SK-N-SH (cell line): ENCODE results near the gene TOP3A.

Experiments used
- EZH2phosphoT487 ChIP-seq: fragments of 200-600 bp; sonication (generic); IDR thresholded peaks from 2 replicates; pipeline ENCODE4 v1.6.1; 2017; ENCODE audit warnings: low read depth, mixed run types, mild to moderate bottlenecking, antibody characterized with exemption, moderate library complexity, borderline replicate concordance
- FOXJ3 ChIP-seq: sonication (generic); formaldehyde crosslinking; IDR thresholded peaks from 2 replicates; pipeline ENCODE4 v1.5.1; 2020; ENCODE audit warnings: mild to moderate bottlenecking, missing genetic modification reagents
- NFIC ChIP-seq: IDR thresholded peaks from 2 replicates; pipeline ENCODE4 v1.4.0; 2012; ENCODE audit warnings: borderline replicate concordance
- NRF1 ChIP-seq: IDR thresholded peaks from 2 replicates; pipeline ENCODE4 v1.6.1; 2012; ENCODE audit warnings: low read depth, mild to moderate bottlenecking, low read length
- POLR2AphosphoS5 ChIP-seq: IDR thresholded peaks from 2 replicates; pipeline ENCODE4 v1.6.1; 2012; ENCODE audit warnings: low read depth, low read length
- RAD21 ChIP-seq: IDR thresholded peaks from 2 replicates; pipeline ENCODE4 v1.6.1; 2012; ENCODE audit warnings: mild to moderate bottlenecking, low read length
- TEAD4 ChIP-seq: IDR thresholded peaks from 2 replicates; pipeline ENCODE4 v1.4.0; 2012; ENCODE audit warnings: mild to moderate bottlenecking, borderline replicate concordance; ENCODE audit not compliant: insufficient read depth
- YY1 ChIP-seq: IDR thresholded peaks from 2 replicates; pipeline ENCODE4 v1.4.0; 2012; ENCODE audit warnings: low read depth, mild to moderate bottlenecking
- TF ChIP-seq, protein P1 (sequence below): fragments of 200-600 bp; sonication (generic); IDR thresholded peaks from 2 replicates; pipeline ENCODE4 v1.6.1; 2017; ENCODE audit warnings: antibody characterized with exemption, mild to moderate bottlenecking, moderate library complexity
- TF ChIP-seq, protein P2 (sequence below): fragments of 150-350 bp; IDR thresholded peaks from 2 replicates; pipeline ENCODE4 v1.6.1; 2016; ENCODE audit warnings: mild to moderate bottlenecking, low read depth, low read length

DNA sequence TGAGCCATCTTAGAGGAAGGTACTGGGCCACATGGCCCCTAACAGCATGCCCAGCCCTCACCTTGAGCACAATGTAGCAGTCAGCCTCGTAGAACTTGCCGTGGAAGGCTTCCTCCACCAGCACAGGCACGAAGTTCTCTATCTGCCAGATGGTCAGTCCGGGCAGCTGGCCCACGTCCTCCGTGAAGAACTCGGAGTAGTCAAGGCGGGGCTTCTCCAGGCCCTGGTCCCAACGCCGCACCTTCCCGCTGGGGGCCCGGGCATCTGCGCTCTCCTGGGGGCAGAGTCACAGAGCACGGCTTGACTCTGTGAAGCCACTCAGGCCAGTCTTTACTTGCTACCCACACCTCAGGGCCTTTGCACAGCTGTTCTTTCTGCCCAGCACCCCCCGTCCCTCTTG, 63.6 kb downstream of the TOP3A start:
- TF ChIP-seq, protein P1, sequence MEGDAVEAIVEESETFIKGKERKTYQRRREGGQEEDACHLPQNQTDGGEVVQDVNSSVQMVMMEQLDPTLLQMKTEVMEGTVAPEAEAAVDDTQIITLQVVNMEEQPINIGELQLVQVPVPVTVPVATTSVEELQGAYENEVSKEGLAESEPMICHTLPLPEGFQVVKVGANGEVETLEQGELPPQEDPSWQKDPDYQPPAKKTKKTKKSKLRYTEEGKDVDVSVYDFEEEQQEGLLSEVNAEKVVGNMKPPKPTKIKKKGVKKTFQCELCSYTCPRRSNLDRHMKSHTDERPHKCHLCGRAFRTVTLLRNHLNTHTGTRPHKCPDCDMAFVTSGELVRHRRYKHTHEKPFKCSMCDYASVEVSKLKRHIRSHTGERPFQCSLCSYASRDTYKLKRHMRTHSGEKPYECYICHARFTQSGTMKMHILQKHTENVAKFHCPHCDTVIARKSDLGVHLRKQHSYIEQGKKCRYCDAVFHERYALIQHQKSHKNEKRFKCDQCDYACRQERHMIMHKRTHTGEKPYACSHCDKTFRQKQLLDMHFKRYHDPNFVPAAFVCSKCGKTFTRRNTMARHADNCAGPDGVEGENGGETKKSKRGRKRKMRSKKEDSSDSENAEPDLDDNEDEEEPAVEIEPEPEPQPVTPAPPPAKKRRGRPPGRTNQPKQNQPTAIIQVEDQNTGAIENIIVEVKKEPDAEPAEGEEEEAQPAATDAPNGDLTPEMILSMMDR, result no peak
- TF ChIP-seq NRF1 (no peak), YY1 (no peak), POLR2AphosphoS5 (no peak), EZH2phosphoT487 (no peak), FOXJ3 (no peak), TEAD4 (no peak), NFIC (no peak), RAD21 (no peak)
- TF ChIP-seq, protein P2, sequence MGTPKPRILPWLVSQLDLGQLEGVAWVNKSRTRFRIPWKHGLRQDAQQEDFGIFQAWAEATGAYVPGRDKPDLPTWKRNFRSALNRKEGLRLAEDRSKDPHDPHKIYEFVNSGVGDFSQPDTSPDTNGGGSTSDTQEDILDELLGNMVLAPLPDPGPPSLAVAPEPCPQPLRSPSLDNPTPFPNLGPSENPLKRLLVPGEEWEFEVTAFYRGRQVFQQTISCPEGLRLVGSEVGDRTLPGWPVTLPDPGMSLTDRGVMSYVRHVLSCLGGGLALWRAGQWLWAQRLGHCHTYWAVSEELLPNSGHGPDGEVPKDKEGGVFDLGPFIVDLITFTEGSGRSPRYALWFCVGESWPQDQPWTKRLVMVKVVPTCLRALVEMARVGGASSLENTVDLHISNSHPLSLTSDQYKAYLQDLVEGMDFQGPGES, result no peak
